Measurements from ENCODE around the gene SMYD5. TPM values are rescaled to one million over a fixed set of nuclear protein-coding genes. Genes with fewer than 3 reads are reported as not detected.

Gene SMYD5
- total and polyA plus RNA-seq, 9 of the 15 experiments (the other 6 are each of a cell fraction or from before 2014, with no cell fraction given): 11.4 to 56.8 (median 32.0) TPM

DNA sequence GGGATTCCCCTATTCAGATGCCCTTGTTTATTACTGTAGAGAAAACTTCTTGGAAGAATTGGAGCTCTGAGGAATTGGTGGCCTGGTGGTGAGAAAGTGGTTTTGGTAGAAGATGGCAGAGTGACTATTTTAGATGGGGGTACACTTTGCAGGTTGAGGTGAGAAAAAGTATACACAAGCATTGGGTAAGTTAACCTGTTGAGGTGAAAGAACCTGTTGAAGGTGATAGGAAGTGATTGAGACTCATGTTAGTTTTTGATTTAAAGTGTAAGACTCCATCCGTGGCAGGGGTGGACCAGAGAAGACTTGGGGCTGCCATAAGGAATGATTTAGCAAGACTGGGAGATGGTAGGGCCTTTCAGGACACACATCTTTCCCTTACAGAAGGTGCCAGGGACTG, 23.1 kb downstream of the SMYD5 start:
- H3K79me2 ChIP-seq (ENCODE audit: control insufficient read depth, insufficient read depth, low read length): peaks cover 86% of the 10 kb centered on the region
- H4K20me1 ChIP-seq (replicated peaks; ENCODE audit: control insufficient read depth, insufficient read depth, low read length): peaks cover 45% of the 10 kb centered on the region
- H3K9me3 ChIP-seq (replicated peaks; ENCODE audit: control insufficient read depth, insufficient read depth, low read depth, low read length): no peaks in the 10 kb centered on the region
- H3K9me1 ChIP-seq (ENCODE audit: control insufficient read depth, insufficient read depth, low read length): peaks cover 11% of the 10 kb centered on the region
- no peak overlapping the region for H2AFZ ChIP-seq (ENCODE audit: low read depth, low read length)
- WGBS (ENCODE audit: insufficient coverage, low coverage, missing lambda C conversion rate): 53% methylated on average over 1 of the region's 1 CpG
- H3K27me3 ChIP-seq (ENCODE audit: control insufficient read depth in 2 of 2, insufficient read depth in 2 of 2, low read length in 2 of 2): no peaks in the 10 kb centered on the region
- BruUV-seq (replicated peaks): no TSS peak
- no peak overlapping the region for H3K9ac ChIP-seq (ENCODE audit: insufficient read depth in 1 of 2, low read depth in 2 of 2, low read length in 2 of 2)
- no peak overlapping the region for H3K4me3 ChIP-seq
- peaks cover 68% of the 10 kb centered on the region for H3K36me3 ChIP-seq (ENCODE audit: control insufficient read depth, insufficient read depth, low read length)
- FAIRE-seq (no peak), ATAC-seq (no peak), DNase-seq (ENCODE audit: extremely low read depth in 1 of 4, low spot score in 3 of 4) (no peak)
- ChIA-PET POLR2A (interaction anchor here (0.6 to 6.3 kb wide), 7 partner anchors 8 to 580 kb away, joined by 3 to 43 read pairs (median 5); no protein-coding TSS in a partner anchor), CTCF (ENCODE audit: low intra/inter-chr PET ratio) (no interaction called here)
- H3K27ac ChIP-seq (ENCODE audit: extremely low read depth, low read depth, low read length): no peak overlapping the region
- intact Hi-C loops (cut with micrococcal nuclease): no loop called here
- no peak overlapping the region for H3K4me2 ChIP-seq (ENCODE audit: insufficient read depth, low read length)
- in situ Hi-C loops (cut with MboI): no loop called here
- peaks cover 15 to 16% of the 10 kb centered on the region in 2 experiments; a peak in 3 of 5 replicates for H3K4me1 ChIP-seq (replicated peaks in 1 of 2; ENCODE audit: control insufficient read depth in 2 of 2, insufficient read depth in 2 of 2, low read length in 2 of 2)
- no peak for TF ChIP-seq DACH1 (IDR thresholded peaks at IDR 0.05; ENCODE audit: partially characterized antibody)
- TF ChIP-seq, protein P1, sequence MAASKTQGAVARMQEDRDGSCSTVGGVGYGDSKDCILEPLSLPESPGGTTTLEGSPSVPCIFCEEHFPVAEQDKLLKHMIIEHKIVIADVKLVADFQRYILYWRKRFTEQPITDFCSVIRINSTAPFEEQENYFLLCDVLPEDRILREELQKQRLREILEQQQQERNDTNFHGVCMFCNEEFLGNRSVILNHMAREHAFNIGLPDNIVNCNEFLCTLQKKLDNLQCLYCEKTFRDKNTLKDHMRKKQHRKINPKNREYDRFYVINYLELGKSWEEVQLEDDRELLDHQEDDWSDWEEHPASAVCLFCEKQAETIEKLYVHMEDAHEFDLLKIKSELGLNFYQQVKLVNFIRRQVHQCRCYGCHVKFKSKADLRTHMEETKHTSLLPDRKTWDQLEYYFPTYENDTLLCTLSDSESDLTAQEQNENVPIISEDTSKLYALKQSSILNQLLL (CRISPR knock-in tag; IDR thresholded peaks at IDR 0.05; ENCODE audit: borderline replicate concordance): no peak
- TF ChIP-seq XRCC3 (IDR thresholded peaks at IDR 0.05): no peak
- TF ChIP-seq ZBTB17 (CRISPR knock-in tag; IDR thresholded peaks at IDR 0.05): no peak
- no peak for TF ChIP-seq ZFP30 (CRISPR knock-in tag; IDR thresholded peaks at IDR 0.05; ENCODE audit: borderline replicate concordance)
- no peak for TF ChIP-seq BCOR (IDR thresholded peaks at IDR 0.05)
- TF ChIP-seq, protein P2, sequence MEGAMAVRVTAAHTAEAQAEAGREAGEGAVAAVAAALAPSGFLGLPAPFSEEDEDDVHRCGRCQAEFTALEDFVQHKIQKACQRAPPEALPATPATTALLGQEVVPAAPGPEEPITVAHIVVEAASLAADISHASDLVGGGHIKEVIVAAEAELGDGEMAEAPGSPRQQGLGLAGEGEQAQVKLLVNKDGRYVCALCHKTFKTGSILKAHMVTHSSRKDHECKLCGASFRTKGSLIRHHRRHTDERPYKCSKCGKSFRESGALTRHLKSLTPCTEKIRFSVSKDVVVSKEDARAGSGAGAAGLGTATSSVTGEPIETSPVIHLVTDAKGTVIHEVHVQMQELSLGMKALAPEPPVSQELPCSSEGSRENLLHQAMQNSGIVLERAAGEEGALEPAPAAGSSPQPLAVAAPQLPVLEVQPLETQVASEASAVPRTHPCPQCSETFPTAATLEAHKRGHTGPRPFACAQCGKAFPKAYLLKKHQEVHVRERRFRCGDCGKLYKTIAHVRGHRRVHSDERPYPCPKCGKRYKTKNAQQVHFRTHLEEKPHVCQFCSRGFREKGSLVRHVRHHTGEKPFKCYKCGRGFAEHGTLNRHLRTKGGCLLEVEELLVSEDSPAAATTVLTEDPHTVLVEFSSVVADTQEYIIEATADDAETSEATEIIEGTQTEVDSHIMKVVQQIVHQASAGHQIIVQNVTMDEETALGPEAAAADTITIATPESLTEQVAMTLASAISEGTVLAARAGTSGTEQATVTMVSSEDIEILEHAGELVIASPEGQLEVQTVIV (CRISPR knock-in tag; IDR thresholded peaks at IDR 0.05; ENCODE audit: borderline replicate concordance): no peak
- TF ChIP-seq ZNF75A (CRISPR knock-in tag; IDR thresholded peaks at IDR 0.05): no peak
- no peak for TF ChIP-seq CBX3 (IDR thresholded peaks at IDR 0.05; ENCODE audit: borderline replicate concordance in 1 of 2, low read length in 2 of 2)
- TF ChIP-seq NFYB (IDR thresholded peaks at IDR 0.05; ENCODE audit: extremely low read depth, insufficient read length): no peak
- TF ChIP-seq, protein P3, sequence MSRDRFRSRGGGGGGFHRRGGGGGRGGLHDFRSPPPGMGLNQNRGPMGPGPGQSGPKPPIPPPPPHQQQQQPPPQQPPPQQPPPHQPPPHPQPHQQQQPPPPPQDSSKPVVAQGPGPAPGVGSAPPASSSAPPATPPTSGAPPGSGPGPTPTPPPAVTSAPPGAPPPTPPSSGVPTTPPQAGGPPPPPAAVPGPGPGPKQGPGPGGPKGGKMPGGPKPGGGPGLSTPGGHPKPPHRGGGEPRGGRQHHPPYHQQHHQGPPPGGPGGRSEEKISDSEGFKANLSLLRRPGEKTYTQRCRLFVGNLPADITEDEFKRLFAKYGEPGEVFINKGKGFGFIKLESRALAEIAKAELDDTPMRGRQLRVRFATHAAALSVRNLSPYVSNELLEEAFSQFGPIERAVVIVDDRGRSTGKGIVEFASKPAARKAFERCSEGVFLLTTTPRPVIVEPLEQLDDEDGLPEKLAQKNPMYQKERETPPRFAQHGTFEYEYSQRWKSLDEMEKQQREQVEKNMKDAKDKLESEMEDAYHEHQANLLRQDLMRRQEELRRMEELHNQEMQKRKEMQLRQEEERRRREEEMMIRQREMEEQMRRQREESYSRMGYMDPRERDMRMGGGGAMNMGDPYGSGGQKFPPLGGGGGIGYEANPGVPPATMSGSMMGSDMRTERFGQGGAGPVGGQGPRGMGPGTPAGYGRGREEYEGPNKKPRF (IDR thresholded peaks at IDR 0.05; ENCODE audit: low read depth, low read length): no peak
- TF ChIP-seq SMAD4 (CRISPR knock-in tag; conservative IDR thresholded peaks at IDR 0.05): no peak
- no peak for TF ChIP-seq RBBP5 (IDR thresholded peaks at IDR 0.05; ENCODE audit: borderline replicate concordance, insufficient read depth, low read length, poor library complexity, severe bottlenecking)
- TF ChIP-seq BRD4 (IDR thresholded peaks at IDR 0.05): no peak

All from K562 (cell line).